SKM-1 treated with dmso at 0.1 percent for 144 hours (cell line): ENCODE data around the gene UVRAG.

Experiments used
- DNase-seq: peaks from one replicate; lab custom pipeline; 2025; ENCODE audit not compliant: unreplicated experiment; lab: John Stamatoyannopoulos, UW

Gene UVRAG

DNA sequence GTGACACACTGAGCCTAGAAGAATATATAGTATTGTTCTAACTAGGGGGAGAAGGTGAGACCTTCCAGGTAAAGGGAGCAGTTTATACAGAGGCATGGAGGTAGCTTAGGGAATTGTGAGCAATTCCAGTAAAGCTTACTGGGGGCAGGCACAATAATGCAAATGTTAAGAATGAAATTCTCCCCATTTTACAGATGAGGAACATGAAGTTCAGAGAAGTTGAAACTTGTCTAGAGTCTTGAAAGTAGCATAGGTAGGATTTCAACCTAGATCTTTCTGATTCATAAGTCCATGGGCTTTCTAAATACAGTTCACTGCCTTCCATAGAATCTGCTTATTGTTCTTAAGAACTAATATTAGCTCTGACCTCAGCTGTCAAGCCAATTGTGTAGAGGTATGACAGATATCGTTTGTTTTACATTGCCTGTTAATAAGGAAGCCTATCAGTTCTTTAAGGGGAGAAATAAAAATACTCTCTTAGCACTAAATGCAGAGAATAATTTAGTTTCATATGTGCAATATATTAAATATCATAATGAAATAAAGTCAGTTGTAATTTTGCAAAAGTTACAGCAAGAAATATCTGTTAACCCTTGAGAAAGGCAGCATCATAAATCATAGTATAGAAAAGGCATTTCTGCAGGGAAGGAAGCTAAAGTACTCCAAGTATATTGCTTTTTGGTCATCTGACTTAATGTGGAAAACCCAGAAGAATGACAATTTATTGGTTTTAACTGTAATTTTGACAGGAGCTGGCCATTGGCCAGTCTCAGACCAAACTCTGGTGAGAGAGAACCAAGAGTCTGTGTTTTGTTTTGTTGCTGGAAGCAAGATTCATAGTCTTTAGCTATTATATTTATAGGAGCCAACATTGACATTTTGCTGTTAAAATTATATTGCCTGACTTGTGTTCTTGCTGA, 181.8 kb downstream of the UVRAG start:
- no peak for DNase-seq

GRCh38 chr11:76004400-76004799, 189.4 kb downstream of the UVRAG start:
- DNase-seq = no peak

GRCh38 chr11:76005756-76006155, 190.7 kb downstream of the UVRAG start:
- DNase-seq = no peak

DNA sequence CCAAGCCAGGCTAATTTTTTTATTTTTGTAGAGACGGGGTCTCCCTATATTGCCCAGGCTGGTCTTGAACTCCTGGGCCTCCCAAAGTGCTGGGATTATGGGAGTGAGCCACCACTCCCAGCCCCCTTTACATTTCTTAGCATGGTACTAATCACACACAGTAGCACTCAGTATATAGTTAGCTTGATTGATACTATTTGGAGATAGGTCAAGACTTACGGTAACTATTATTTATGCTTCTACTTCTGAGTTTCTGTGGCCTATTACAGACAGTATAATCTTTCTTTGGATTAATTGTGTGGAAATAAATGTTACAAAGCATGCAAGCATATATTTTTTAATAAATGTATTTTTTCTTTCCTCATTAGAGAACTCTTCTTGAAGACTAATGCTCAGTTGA, 192.2 kb downstream of the UVRAG start:
- no peak for DNase-seq

DNA sequence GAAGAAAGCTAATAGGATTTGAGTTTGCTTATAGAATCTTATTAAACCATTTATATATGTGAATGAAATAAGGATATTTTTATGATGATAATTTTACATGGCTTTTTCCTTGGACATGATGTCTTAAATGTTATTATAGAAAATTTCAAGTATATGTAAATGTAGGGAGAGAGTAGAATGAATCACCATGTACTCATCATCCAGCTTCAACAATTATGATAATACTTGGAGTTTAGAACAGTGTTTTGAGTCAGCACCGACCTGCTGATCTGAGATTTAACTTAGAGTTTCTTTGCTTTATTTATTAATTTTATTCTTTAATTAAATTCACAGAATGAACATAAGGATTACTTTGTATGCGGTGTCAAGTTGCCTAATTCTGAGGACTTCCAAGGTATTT, 193.5 kb downstream of the UVRAG start:
- DNase-seq = no peak

- no peak for DNase-seq
These were observed 195.0 kb downstream of the UVRAG start for GRCh38 chr11:76010051-76010450.

DNA sequence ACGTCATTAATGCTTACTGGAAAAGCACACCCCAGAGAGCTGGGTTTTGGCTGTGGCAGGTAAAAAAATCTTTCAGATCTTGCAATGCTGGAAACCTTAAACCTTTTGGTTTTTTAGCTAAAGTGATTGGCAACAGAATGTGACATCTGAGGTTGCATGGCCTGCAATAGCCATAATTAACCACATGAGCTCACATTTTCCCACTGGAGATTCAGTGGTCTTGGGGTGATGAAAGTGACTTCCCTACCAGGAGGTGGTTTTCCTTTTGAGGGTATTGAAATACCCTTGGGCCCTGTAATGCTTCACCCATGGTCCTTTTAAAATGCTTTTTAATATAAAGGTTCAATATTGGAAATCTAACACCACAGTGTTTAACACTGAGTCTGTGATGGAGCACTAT, 198.5 kb downstream of the UVRAG start:
- DNase-seq = no peak

DNA sequence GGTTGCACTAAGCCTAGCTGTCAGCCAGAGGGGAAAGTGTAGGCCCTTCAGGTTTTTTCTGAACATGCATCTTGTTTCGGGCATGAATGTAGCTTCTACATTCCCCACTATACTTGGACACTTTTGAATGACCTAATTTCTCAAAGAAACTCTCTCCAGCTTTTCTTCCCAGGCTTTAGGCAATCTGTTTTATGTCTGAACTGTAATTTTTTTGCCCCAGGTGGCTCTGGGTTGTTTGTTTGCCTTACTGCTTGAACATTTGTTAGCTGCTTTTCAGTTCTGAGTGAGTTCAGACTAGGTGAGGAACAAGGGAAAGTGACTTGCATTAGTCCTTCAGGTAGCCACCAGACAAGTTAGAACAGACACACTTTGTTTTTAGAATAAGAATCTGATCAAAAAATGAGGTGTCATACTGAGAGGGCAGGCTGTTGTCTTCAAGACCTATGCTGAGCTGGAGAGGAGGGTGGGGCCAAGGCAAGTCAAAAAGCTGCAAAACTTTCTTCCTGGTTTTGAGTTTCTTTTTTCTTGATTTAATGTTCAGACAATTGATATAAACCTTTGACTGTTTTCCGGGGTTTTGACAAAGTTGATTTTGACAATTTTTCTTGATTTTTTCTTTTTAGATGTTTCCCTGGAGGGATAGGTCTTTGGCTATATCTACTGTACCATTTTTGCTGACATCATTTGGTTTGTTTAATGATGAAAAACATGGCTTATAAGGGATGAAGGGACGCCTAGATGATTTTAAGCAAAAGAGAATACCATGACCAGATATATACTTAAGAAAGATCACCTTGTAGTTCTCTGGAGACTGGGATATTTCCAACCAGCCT, 208.4 kb downstream of the UVRAG start:
- no peak for DNase-seq

DNA sequence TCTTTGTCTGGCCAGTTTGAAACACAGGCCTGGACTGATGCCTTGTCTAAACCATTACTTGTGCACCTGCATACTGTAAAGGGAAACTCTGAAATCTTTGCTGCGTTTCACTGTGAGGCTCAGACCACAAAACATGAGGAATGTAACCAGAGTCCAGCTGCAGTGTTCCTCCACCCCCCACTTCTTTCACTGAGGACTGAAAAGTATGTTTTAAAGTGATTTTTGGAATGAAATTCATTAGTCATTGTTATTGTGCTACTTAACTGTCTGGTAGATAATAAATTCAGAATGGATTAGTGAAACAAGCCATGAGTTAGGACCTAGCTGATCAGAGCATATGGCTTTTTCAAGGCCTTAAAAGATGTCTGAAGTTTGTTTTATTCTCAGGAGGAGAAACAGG, 210.1 kb downstream of the UVRAG start:
- no peak for DNase-seq

GRCh38 chr11:76025817-76026216, 210.8 kb downstream of the UVRAG start:
- DNase-seq = no peak

GRCh38 chr11:76026281-76026680, 211.3 kb downstream of the UVRAG start:
- DNase-seq = no peak

DNA sequence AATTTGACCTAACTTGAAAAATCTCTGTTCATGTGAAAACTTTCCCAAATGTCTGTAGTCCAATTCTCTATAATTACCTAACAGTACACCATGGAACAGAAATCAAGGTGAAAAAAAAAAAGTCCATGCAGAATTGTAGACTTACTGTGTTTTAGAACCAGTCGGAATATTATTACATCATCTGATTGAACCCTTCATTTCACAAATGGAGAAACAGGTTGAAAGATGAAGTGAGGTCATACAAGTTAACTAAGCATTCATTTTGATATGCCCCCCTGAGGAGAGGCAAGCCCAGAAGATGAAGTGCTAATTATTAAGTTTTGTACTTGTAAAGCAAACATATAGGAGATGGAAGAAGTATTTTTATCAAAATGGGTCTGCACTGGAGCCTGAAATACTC, 211.9 kb downstream of the UVRAG start:
- DNase-seq = no peak

DNA sequence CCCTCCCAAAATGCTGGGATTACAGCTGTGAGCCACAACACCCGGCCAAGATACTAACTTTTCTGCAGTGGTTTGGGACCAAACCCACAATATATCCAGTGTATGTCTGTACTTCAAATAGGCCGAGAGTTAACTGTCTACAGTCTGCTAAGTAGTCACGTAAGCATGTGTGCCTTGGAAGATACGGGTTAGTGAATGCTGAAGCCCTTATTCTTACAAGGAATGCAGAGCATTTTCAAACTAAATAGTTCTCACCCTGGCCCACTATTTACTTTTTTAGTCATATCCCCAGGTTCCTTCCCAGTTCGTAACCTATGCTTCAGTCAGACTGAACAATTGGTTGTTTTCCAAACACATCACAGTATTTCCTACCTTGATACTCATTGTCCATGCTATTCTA, 215.3 kb downstream of the UVRAG start:
- no peak for DNase-seq

DNA sequence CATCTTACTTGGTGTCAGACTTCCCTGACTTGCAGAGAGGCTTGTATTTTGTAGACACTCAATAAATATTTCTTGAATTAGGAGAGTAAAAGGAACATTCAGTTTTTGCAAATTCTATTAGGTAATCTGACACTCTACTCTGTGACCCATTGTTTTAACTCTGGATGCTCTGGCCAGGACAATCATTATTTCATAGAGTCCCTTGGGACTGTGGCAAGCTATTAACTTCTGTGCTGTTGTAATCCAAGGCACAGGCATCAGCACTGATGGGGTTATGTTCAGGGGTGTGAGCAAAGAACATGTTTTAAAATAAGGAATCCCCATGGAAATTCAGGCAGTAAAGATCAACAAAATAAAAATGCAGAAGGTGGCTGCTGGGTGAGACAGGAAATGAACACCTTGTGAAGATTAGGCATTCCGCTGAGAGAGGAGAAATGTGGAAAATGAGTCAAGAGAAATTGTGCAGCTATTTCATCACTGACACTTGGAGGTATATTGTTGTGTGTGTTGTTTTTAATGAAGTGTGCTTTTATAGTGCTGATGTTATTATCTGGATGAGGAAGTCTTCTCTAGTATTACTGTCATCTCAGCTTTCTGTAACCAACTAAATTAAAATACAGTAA, 216.1 kb downstream of the UVRAG start:
- DNase-seq = no peak

DNA sequence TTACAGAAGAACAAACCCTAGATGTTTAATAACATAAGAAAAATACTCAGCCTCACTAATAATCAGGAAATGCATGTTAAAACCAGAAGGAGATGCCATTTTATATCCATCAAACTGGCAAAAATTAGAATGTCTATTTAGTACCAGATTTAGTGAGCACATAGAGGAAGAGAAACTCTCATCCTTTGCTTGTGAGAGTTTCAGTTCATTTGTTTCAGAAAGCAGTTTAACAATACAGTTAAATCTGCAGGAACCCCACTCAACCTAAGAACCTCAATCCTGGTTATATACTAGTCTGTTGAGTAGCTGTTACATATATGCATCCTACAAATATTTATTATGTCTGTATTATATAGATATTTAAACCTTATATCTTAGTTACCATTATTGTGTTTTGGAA, 218.7 kb downstream of the UVRAG start:
- no peak for DNase-seq

DNA sequence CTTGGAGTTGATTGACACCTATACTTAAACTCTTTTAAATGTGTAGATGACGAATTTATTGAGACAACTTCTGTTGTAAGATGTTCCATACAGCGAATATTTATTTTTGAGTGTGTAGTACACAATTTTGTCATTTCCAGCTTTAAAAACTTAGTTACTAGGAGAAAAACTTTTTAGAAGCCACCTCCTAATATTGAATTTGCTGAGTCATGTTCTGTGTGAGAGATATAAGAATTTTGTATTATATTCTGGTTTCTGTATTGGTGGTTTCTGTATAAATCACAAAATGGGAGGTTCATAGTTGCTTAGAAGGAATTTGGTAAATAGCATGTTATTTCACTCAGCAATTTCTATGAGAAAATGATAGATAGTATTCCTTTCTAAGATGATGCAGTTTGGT, 220.0 kb downstream of the UVRAG start:
- DNase-seq = no peak

DNA sequence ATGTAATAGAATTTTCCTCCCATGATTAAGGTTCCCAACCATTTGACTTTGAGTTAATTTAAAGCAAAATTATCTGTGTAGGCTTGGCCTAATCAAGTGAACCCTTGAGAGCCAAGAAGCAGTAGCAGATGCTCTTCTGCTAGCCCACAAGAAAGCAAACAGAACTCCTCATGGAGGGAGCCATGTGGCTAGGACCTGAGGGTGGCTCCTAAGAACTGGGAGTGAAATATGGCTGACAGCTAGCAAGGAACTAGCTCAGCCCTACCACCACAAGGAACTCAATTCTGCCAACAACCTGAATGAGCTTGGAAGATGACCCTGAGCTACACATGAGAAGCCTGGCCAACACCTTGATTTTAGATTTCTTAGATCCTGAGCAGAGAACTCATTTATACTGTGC, 223.6 kb downstream of the UVRAG start:
- DNase-seq = no peak

- no peak for DNase-seq
These were observed 226.2 kb downstream of the UVRAG start for GRCh38 chr11:76041208-76041607.

- DNase-seq = no peak
These were observed 229.8 kb downstream of the UVRAG start for GRCh38 chr11:76044750-76045320.

GRCh38 chr11:76047231-76047630, 232.2 kb downstream of the UVRAG start:
- no peak for DNase-seq

DNA sequence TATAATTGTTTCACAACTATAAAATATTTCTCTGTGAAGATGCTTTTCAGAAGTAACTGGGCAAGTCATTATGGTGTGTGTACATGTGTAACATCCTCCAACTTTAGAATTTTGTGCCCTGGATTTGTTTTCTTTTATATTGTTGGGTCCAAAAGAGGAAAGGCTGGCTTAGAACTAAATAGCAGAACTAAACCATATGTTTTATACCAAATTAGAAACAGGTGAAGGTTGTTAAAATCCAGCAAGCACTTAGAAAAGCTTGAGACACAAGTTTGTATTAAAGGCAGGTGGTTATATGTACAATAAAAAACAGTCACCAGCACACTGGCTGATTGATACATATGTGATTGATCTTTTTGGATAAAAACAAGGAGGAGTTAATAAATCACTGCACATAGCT, 232.8 kb downstream of the UVRAG start:
- no peak for DNase-seq
